Embryonic facial prominence (tissue), 1 donor: ENCODE results near the gene PNPLA8.
A peak's percentile ranks its signal among the peaks of the same experiment; 100 is the strongest.
"Not testable (repeated sequence)": the region's sequence is repeated elsewhere in the genome, so short reads cannot be mapped to it uniquely, and the experiment has no call there.

ENCODE experiments used
- DNase-seq: peaks from one replicate; pipeline ENCODE4 v3.0.0-alpha.2; 2016; ENCODE audit errors: extremely low spot score

The PNPLA8 gene

GRCh38 chr7:108533712-108534111, 7.8 kb upstream of the PNPLA8 start:
- no peak for DNase-seq

GRCh38 chr7:108529341-108529740, 3.4 kb upstream of the PNPLA8 start:
- DNase-seq, result no peak

GRCh38 chr7:108528183-108528712, 2.3 kb upstream of the PNPLA8 start:
- no peak for DNase-seq

- no peak for DNase-seq
These were observed 758 bp upstream of the PNPLA8 start for GRCh38 chr7:108526768-108527017.

- peak; percentile 55 for DNase-seq
These were observed 479 bp downstream of the PNPLA8 start for GRCh38 chr7:108525327-108525984.

- DNase-seq, result no peak
These were observed 3.2 kb downstream of the PNPLA8 start for GRCh38 chr7:108522780-108523179.

GRCh38 chr7:108517951-108518350, 8.0 kb downstream of the PNPLA8 start:
- no peak for DNase-seq

GRCh38 chr7:108515630-108516029, 10.3 kb downstream of the PNPLA8 start:
- no peak for DNase-seq

- no peak for DNase-seq
These were observed 10.9 kb downstream of the PNPLA8 start for GRCh38 chr7:108515013-108515412.

- DNase-seq, result no peak
These were observed 14.0 kb downstream of the PNPLA8 start for GRCh38 chr7:108511939-108512338.

- DNase-seq, result not testable (repeated sequence)
These were observed 21.4 kb downstream of the PNPLA8 start for GRCh38 chr7:108504576-108504975.

GRCh38 chr7:108503112-108504026, 22.6 kb downstream of the PNPLA8 start:
- DNase-seq, result no peak

GRCh38 chr7:108499566-108499965, 26.4 kb downstream of the PNPLA8 start:
- DNase-seq, result no peak

- no peak for DNase-seq
These were observed 27.5 kb downstream of the PNPLA8 start for GRCh38 chr7:108498481-108498880.

GRCh38 chr7:108497082-108497725, 28.7 kb downstream of the PNPLA8 start:
- no peak for DNase-seq

GRCh38 chr7:108492742-108493141, 33.2 kb downstream of the PNPLA8 start:
- DNase-seq, result no peak

- DNase-seq, result no peak
These were observed 37.0 kb downstream of the PNPLA8 start for GRCh38 chr7:108488768-108489538.

- DNase-seq, result no peak
These were observed 38.3 kb downstream of the PNPLA8 start for GRCh38 chr7:108487646-108488045.

- no peak for DNase-seq
These were observed 39.5 kb downstream of the PNPLA8 start for GRCh38 chr7:108486291-108486966.

- DNase-seq, result no peak
These were observed 41.8 kb downstream of the PNPLA8 start for GRCh38 chr7:108484137-108484536.

- no peak for DNase-seq
These were observed 45.6 kb downstream of the PNPLA8 start for GRCh38 chr7:108480311-108480710.
